ENCODE measurements around the gene ADAM12. TPM values are rescaled to one million over a fixed set of nuclear protein-coding genes. Genes with fewer than 3 reads are reported as not detected.

ADAM12 gene
- total and polyA plus RNA-seq, 2 of the 13 experiments (the other 11 are each of a cell fraction or from before 2014, with no cell fraction given) = not detected

DNA sequence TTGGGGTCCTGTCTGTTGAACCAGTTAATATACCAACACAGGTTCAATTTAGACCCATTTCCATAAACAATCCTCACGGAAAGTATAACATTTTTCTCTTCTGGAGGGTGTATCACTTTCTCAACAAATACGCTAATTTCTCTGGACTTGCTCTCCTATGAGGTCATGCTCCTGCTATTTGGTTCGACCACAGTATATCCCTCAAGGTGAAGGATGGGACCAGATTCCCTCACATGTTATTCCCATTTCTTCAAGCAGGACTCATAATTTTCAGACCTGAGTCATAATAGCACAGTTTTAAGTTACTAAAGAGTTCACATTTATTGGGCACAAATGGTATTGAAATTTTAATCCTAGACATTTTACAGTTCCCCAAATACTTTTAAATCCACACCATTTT, 57.2 kb downstream of the ADAM12 start:
- no peak for DNase-seq (ENCODE audit: low spot score)

More for the DNA sequence above, 57.2 kb downstream of the ADAM12 start:
- Histone ChIP-seq H3K27ac (ENCODE audit: extremely low read length, insufficient read depth, low read length) (no peak overlapping the region), H4K20me1 (ENCODE audit: insufficient read depth, low read length) (no peaks in the 10 kb centered on the region), H3K27me3 (ENCODE audit: control insufficient read depth in 1 of 2, insufficient read depth in 2 of 2, low read length in 2 of 2) (peaks cover 0 to 5% of the 10 kb centered on the region in 2 experiments; a peak in 2 of 5 replicates), H3K9me3 (ENCODE audit: low read length) (no peaks in the 10 kb centered on the region), H3K36me3 (replicated peaks in 1 of 2; ENCODE audit: control insufficient read depth in 1 of 2, insufficient read depth in 2 of 2, low read length in 2 of 2) (no peaks in the 10 kb centered on the region), H3K9ac (ENCODE audit: insufficient read depth, low read depth, low read length) (no peak overlapping the region), H2AFZ (ENCODE audit: low read length) (no peak overlapping the region), H3K4me3 (replicated peaks in 1 of 3; ENCODE audit: insufficient read depth in 1 of 3, low read depth in 2 of 3, low read length in 3 of 3) (no peak overlapping the region), H3K4me1 (ENCODE audit: insufficient read depth, low read length) (no peaks in the 10 kb centered on the region), H3K4me2 (ENCODE audit: low read depth, low read length) (no peak overlapping the region), H3K79me2 (ENCODE audit: insufficient read depth, low read length) (no peaks in the 10 kb centered on the region)
- ATAC-seq (no peak), FAIRE-seq (no peak)
- ChIA-PET POLR2A (no interaction called here), CTCF (ENCODE audit: low intra/inter-chr PET ratio, low total read pairs) (no interaction called here)
- no TSS peak for BruUV-seq (replicated peaks)
- intact Hi-C loops (cut with micrococcal nuclease; ENCODE audit: unreplicated experiment) = no loop called here
- TF ChIP-seq CC2D1A (CRISPR knock-in tag; IDR thresholded peaks at IDR 0.05) (no peak), SMYD3 (CRISPR knock-in tag; IDR thresholded peaks at IDR 0.05) (no peak), ZNF318 (CRISPR knock-in tag; IDR thresholded peaks at IDR 0.05) (no peak)
- WGBS (ENCODE audit: low lambda C conversion rate) = 11% methylated on average over 3 of the region's 3 CpGs
- in situ Hi-C loops (cut with HindIII; ENCODE audit: extremely low pct_ligation_motif_present, low pct_unique_long_range_greater_than_20kb) = no loop called here
